Stimulated activated CD4-positive, alpha-beta T cell treated with anti-CD3 and anti-CD28 coated beads, Interleukin-4, amount 100 ng/mL, for 4 hours (primary cell): ENCODE results near the gene KIF13A.
"Not testable (repeated sequence)": the region's sequence is repeated elsewhere in the genome, so short reads cannot be mapped to it uniquely, and the experiment has no call there.

Source experiments
- DNase-seq, 2 experiments: peaks; one replicate each; pipeline ENCODE4 v3.0.0-alpha.2; 2020

The KIF13A gene

GRCh38 chr6:17967668-17968518, 19.5 kb downstream of the KIF13A start:
- DNase-seq = no peak

GRCh38 chr6:17966451-17966850, 21.0 kb downstream of the KIF13A start:
- no peak for DNase-seq

- DNase-seq = no peak
Measured at GRCh38 chr6:17965397-17965796, 22.0 kb downstream of the KIF13A start.

- DNase-seq = no peak
Measured at GRCh38 chr6:17964633-17965032, 22.8 kb downstream of the KIF13A start.

GRCh38 chr6:17962436-17963031, 24.9 kb downstream of the KIF13A start:
- DNase-seq = no peak

- no peak for DNase-seq
Measured at GRCh38 chr6:17959302-17959701, 28.1 kb downstream of the KIF13A start.

GRCh38 chr6:17957904-17958620, 29.4 kb downstream of the KIF13A start:
- no peak for DNase-seq

- DNase-seq = no peak
Measured at GRCh38 chr6:17957498-17957897, 29.9 kb downstream of the KIF13A start.

GRCh38 chr6:17957086-17957485, 30.3 kb downstream of the KIF13A start:
- no peak for DNase-seq

- DNase-seq = no peak
Measured at GRCh38 chr6:17950095-17950494, 37.3 kb downstream of the KIF13A start.

GRCh38 chr6:17949168-17949567, 38.3 kb downstream of the KIF13A start:
- no peak for DNase-seq

- DNase-seq = no peak
Measured at GRCh38 chr6:17948725-17949124, 38.7 kb downstream of the KIF13A start.

GRCh38 chr6:17947574-17947973, 39.9 kb downstream of the KIF13A start:
- not testable (repeated sequence) for DNase-seq

- no peak for DNase-seq
Measured at GRCh38 chr6:17945575-17945974, 41.9 kb downstream of the KIF13A start.

- no peak for DNase-seq
Measured at GRCh38 chr6:17945111-17945510, 42.3 kb downstream of the KIF13A start.

GRCh38 chr6:17941318-17941717, 46.1 kb downstream of the KIF13A start:
- DNase-seq = no peak

GRCh38 chr6:17940151-17940792, 47.2 kb downstream of the KIF13A start:
- DNase-seq = no peak

GRCh38 chr6:17938901-17939300, 48.5 kb downstream of the KIF13A start:
- no peak for DNase-seq

- no peak for DNase-seq
Measured at GRCh38 chr6:17935188-17936149, 52.0 kb downstream of the KIF13A start.

GRCh38 chr6:17933716-17934115, 53.7 kb downstream of the KIF13A start:
- no peak for DNase-seq

- DNase-seq = no peak
Measured at GRCh38 chr6:17932330-17932852, 55.0 kb downstream of the KIF13A start.

GRCh38 chr6:17931227-17931626, 56.2 kb downstream of the KIF13A start:
- no peak for DNase-seq
